Diencephalon (tissue), 1 donor: ENCODE measurements around the gene COL11A2. TPM values are rescaled to one million over a fixed set of nuclear protein-coding genes. Genes with fewer than 3 reads are reported as not detected.

ENCODE experiments used
- small RNA-seq: library from RNA; depleted of rRNA; stranded (forward); fragments of <200 nt; gene quantifications from one replicate; pipeline ENCODE3, GENCODE V24; 2014
- total RNA-seq: library from RNA; depleted of rRNA; stranded (reverse); fragments of >200 nt; gene quantifications from one replicate; pipeline ENCODE4 v1.2.3, GENCODE V29; 2014

COL11A2 gene
- total RNA-seq, result 2.3 TPM

DNA sequence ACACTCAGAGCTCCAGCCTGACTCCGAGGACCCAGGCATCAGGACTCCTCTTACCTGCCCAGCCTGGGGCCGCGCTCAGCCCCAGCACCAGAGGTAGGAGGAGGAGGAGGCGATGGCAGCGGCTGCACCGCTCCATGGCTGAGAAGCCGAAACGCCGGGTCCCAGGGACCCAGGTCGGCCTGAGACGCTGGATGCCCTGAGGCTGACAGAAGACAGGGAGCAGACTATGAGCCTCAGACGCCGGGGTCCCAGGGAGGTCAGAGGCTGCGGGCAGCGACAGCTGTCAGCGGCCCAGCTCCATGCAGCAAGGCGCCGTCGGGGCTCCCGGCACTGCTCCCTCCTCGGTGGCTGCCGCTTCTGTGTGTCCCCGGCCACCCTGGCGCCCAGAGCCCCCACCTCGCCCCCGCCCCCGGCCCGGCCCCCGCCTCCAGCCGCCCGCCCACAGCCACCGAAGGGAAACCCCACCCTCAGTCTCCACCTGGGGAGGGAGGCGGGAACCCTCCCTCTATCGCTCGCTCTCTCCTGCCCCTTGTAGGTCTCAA lies at the start of gene COL11A2:
COL11A2 (minus strand) TSS at position 363 of the 542 bp plus-strand sequence; CDS start at position 136, 227 bp downstream.

DNA sequence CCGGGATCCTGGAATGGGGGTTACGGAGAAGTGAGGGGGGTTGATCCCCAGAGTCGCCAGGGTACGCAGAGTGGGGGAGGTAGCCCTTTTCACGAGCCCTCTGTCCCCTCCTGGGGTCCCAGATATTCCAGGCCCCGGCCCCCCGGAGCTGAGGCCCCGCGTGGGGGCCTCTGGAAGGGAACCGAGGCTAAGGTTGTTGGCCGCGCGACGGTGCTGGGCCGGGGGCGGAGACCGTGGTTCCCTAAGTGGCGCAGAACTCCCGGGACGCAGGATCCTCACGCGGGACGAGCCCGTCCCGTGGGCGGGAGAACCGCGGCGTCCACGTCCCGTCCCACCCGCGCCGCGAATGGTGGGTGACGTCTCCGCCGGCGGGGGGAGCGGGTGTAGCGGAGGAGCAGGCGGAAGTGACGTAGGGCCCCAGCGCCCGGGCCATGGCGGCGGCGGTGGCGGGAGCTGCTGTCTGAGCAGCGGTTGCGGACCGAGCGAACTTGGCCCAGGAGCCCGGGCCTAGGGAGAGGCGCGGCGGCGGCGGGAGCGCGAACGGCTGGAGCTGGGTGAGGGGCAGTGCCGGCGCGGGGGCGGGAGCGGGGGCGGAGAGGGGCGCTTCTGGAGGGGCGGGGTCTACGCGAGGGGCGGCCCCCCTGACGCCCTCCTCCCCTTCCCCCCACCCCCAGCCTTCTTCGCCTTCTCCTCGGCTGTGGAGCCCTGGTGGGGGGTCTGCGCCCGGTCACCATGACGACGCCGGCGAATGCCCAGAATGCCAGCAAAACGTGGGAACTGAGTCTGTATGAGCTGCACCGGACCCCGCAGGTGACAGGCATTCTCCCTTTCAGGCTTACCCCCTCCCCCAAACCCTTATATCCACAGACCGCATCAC lies 16.1 kb upstream of the COL11A2 start, which contains the start of gene RING1:
RING1 (plus strand) TSS at position 410 of the 877 bp plus-strand sequence; CDS start at position 733, 323 bp downstream.

DNA sequence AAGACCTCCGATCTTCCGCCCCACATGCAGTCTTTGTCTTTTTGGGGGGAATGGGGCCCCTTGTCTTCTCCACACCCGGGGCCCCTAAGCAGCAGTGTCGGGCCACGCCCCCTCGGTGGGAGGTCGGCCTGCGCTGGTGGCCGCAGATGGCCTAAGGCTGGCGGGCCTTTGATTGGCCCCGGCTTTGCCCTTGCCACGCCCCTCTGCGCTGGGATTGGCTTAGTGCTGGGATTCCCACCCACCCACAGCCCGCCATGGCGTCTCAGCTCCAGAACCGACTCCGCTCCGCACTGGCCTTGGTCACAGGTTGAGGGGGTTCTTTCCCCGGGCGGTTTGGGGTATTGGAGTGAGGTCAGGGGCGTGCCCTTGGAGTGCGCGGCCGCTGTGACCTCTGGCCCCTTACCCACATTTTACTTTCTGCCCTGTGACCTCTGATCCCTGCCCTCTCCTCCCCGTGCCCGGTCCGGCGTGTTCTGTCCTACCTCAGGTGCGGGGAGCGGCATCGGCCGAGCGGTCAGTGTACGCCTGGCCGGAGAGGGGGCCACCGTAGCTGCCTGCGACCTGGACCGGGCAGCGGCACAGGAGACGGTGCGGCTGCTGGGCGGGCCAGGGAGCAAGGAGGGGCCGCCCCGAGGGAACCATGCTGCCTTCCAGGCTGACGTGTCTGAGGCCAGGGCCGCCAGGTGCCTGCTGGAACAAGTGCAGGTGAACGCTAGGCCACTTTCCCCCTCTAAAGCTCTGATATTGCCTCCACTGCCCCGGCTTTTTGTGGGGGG lies 12.3 kb upstream of the COL11A2 start, which contains the start of gene HSD17B8:
HSD17B8 (plus strand) TSS at position 241 of the 776 bp plus-strand sequence; CDS start at position 255, 14 bp downstream.

DNA sequence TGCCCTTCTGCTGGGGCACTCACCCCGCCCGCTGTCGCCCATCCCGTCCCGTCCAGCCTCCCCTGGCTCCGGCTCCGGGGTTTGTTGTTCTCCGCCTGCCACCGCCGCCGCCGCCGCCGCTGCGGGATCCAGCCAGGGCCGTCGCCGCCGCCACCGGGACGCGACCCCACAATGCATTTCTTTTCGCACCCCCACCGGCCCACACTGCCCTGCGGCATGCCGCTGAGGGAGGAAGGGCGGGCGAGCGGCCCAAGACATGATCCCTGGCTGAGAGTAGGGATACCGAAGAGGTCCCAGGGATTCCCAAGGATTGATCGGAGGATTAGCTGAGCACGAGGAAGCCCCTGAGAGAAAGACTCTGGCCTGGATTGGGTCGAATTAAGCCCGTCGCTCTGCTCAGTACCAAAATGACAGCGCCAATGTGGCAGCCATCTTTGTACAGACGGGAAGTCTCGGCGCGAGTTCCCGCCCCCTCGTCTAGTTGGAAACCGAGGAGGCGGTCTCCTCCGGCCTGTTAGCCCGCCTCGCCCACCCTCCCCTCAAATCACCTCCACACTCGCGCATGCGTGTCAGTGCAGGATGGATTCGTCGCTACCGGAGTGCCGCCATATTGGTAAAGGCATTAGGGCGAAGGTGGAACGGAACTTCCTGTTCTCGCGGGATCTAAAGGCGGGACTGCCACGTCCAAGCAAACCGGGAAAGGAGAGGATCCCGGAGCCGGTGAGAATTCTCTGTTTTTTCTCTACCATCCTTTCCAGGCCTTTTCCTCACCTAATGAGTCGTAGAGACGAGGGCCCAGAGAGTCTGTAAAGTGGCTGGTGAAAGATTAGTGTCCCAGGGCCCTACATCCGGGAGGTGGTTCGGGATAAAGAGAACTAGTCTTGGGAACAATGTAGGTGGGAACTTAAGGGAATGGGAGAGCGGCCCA lies 8.2 kb upstream of the COL11A2 start, which contains the start of the genes RXRB and SLC39A7:
RXRB (minus strand) TSS at position 447 of the 928 bp plus-strand sequence; CDS start at position 258, 189 bp downstream.
SLC39A7 (plus strand) TSS at position 649 of the 928 bp plus-strand sequence. CDS start 379 bp downstream, outside the sequence.

Small RNAs within 50 kb of the gene (small RNA-seq; reads per million reads assigned to genes)
- gene MIR219A1 (5.3 reads per million, percentile 92 among the genes with 10 or more reads in this experiment), gene RNY4P10 (0.51 reads per million, percentile 54 among the genes with 10 or more reads in this experiment)

Other genes starting within 250 kb of the COL11A2 start
- gene HLA-DMA, start 239.4 kb downstream of the COL11A2 start, total RNA-seq, result 0.46 TPM
- gene BRD2, start 223.9 kb downstream of the COL11A2 start, total RNA-seq, result 87.0 TPM
- gene HLA-DOA, start 182.9 kb downstream of the COL11A2 start, total RNA-seq, result 1.2 TPM
- 2.1 TPM for gene HLA-DPA1, start 118.8 kb downstream of the COL11A2 start, total RNA-seq
- 8.3 TPM for gene HLA-DPB1, start 116.5 kb downstream of the COL11A2 start, total RNA-seq
- 27.0 TPM for gene RXRB, start 8.2 kb upstream of the COL11A2 start, total RNA-seq
- 53.1 TPM for gene SLC39A7, start 8.4 kb upstream of the COL11A2 start, total RNA-seq
- 2.5 TPM for gene HSD17B8, start 12.2 kb upstream of the COL11A2 start, total RNA-seq
- gene RING1, start 16.0 kb upstream of the COL11A2 start, total RNA-seq, result 24.2 TPM
- 34.8 TPM for gene VPS52, start 79.4 kb upstream of the COL11A2 start, total RNA-seq
- gene RPS18, start 79.6 kb upstream of the COL11A2 start, total RNA-seq, result 2,657 TPM
- 7.8 TPM for gene B3GALT4, start 84.7 kb upstream of the COL11A2 start, total RNA-seq
- gene WDR46, start 96.8 kb upstream of the COL11A2 start, total RNA-seq, result 35.3 TPM
- gene PFDN6, start 97.1 kb upstream of the COL11A2 start, total RNA-seq, result 36.7 TPM
- gene RGL2, start 106.5 kb upstream of the COL11A2 start, total RNA-seq, result 34.4 TPM
- gene TAPBP, start 121.6 kb upstream of the COL11A2 start, total RNA-seq, result 41.5 TPM
- 25.6 TPM for gene ZBTB22, start 125.3 kb upstream of the COL11A2 start, total RNA-seq
- gene DAXX, start 130.5 kb upstream of the COL11A2 start, total RNA-seq, result 22.4 TPM
- 5.8 TPM for gene KIFC1, start 199.4 kb upstream of the COL11A2 start, total RNA-seq
- 28.6 TPM for gene PHF1, start 218.5 kb upstream of the COL11A2 start, total RNA-seq
- 113 TPM for gene CUTA, start 225.6 kb upstream of the COL11A2 start, total RNA-seq
- gene SYNGAP1, start 227.6 kb upstream of the COL11A2 start, total RNA-seq, result 27.7 TPM